HG03095 (cell line): ENCODE data around the gene PADI2.

Experiments
- ATAC-seq: cut with Tn5 transposase; IDR thresholded peaks from one replicate; pipeline ENCODE4 v1.9.1; 2021; ENCODE audit warnings: moderate library complexity; ENCODE audit not compliant: unreplicated experiment

PADI2 gene

DNA sequence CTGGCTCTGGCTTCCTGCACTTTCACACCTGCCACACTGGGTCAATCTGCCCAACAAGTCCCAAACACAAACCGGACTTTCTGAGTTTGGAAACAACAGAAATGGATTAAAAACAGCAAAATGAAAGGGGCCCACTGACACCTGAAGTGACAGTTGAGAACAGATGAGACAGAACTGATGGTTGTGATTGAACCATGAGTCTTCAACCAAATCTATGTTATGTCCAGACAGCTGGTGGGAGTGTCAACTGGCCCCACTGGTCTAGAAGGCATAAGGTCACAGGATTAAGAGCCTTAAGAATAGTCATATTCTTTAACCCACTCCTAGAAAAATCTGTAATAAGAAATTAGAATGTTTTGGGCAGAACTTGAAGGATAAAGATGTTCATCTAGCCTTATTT, 94.5 kb downstream of the PADI2 start:
- ATAC-seq = no peak

DNA sequence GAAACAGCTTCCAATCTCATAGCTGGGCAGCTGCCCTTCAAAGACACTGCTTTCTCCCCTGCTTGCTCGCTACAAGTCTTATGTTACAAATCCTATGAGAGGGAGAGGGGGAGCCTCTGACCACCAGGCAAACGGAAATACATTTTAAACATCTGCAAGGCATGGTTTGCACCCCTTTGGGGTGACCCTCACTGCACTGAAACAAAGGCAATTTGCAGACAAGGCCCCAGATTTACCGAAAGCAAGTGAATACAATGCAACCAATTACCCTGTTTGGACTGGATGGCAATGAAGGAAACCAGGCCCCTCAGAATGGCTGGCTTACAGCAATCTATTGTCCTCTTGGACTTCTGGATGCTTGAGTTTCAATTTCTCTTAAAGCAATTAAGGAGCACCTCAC, 95.7 kb downstream of the PADI2 start:
- no peak for ATAC-seq

DNA sequence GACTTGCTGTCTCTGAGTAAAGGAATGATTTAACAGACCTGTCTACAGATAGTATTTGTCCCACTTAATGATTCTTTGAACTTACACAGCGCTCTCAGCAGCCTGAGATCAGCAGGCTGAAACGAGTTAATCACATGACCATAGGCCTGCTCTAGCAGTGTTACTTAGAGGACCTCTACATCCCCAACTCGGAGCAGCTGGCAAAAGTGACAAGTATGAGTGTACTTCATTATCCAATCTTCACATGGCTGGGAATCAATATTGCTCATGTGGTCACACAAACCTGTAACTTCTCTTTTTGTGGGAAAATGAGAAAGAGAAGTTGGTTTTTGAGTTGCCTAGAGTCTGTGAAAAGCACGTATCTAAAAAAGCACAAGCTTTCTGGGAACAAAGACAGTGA, 96.1 kb downstream of the PADI2 start:
- ATAC-seq = no peak

- ATAC-seq = no peak
Observed at GRCh38 chr1:17021896-17022295, 97.4 kb downstream of the PADI2 start.

- ATAC-seq = no peak
Observed at GRCh38 chr1:17020502-17020901, 98.7 kb downstream of the PADI2 start.

DNA sequence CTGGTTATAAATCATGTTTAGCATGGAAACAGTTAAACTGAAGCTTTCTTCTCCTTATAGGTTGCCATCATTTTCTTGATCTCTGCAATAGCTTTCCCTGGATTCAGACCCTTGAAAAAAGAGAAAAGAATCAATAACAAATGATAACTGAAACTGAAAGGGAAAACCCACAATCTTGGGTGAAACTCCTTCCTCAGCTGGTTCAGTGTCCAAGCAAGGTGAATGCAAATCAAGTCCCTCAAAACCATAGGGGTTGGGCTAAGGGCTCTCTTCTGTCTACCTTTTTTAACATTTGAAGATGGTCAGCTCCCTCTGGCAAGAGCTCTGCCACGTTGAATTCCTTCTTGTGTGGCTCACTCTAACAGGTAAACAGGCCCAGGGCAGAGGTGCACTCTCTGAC, 100.4 kb downstream of the PADI2 start:
- no peak for ATAC-seq

DNA sequence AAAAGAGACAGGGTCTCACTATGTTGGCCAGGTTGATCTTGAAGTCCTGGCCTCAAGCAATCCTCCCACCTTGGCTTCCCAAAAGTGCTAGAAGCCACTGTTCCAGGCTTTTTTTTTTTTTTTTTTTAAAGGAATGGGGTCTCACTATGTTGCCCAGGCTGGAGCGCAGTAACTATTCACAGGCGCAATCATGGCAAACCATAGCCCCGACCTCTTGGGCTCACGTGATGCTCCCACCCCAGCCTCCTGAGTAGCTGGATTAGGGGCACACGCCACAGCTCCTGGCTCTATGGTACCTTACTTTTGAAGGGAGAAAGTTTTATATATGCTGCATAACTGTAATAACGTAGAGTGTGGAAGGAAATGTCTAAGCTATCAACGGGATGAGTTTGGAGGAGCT, 101.8 kb downstream of the PADI2 start:
- no peak for ATAC-seq
